HG03280 (cell line): Measurements from ENCODE around the gene GATC.
A peak's percentile ranks its signal among the peaks of the same experiment; 100 is the strongest.
"Not testable (repeated sequence)": the region's sequence is repeated elsewhere in the genome, so short reads cannot be mapped to it uniquely, and the experiment has no call there.

Source experiments
- ATAC-seq: cut with Tn5 transposase; IDR thresholded peaks from one replicate; pipeline ENCODE4 v1.9.1; 2021; ENCODE audit warnings: mild to moderate bottlenecking, moderate library complexity; ENCODE audit not compliant: unreplicated experiment

Gene GATC

DNA sequence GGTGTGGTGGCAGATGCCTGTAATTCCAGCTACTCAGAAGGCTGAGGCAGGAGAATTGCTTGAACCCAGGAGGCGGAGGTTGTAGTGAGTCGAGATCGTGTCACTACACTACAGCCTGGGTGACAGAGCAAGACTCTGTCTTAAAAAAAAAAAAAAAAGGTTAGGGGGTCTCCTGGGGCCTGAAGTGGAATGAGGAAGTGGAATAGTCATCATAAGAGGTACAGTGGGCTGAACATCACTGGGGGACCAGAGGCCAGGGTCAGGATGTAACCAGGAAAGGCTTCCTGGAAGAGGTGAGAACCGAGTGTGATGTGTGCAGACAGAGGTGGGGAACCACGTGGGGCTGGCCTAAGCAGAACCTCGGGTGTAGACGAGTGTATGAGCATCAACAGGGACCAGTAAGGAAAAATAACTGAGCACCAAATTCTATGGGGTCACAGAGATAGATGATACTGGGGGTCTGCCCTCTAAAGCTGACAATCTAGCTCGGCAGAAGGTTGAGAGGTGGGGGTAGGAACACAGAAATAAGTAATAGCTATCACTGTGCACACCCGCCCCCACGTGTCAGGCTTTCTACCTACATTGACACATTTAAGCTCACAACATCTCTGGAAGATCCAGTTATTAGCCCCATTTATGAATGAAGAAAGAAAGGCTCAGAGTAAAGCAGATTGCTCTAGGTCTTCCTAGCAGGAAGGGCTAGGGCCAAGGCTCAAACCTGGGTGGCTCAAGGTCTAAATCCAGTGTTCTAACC, 13.3 kb upstream of the GATC start:
- no peak for ATAC-seq

DNA sequence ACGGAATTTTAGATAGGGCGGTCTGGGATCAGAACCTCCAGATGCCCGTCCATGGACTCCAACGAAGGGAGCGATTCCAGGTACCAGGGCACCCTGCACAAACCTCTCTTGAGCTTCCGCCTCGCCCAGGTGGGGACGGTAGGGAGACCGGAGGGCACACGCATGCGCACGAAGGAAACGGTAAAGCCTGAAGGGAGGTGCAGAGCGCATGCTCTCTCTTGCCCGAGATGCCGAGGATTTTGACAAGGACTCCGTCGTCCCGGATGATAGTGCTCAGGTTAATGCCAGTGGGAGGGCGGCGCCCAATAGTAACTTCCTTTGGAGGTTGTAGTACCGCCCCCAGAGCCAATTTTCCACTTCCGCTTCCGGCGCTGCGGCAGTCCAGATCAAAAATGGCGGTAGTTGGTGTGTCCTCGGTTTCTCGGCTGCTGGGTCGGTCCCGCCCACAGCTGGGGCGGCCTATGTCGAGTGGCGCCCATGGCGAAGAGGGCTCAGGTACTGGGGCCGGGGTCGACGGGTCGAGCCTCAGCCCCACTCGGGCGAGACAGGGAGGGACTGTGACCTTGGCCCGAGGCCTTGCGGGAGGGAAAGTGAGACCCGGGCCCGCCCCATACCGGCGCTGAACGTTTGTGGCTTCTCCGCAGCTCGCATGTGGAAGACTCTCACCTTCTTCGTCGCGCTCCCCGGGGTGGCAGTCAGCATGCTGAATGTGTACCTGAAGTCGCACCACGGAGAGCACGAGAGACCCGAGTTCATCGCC, 8.3 kb upstream of the GATC start, which contains the start of gene COX6A1:
TSS of gene COX6A1 (plus strand) at position 379 of the 760 bp plus-strand sequence. CDS start at position 393, 14 bp downstream.
- ATAC-seq: peak; percentile 95

DNA sequence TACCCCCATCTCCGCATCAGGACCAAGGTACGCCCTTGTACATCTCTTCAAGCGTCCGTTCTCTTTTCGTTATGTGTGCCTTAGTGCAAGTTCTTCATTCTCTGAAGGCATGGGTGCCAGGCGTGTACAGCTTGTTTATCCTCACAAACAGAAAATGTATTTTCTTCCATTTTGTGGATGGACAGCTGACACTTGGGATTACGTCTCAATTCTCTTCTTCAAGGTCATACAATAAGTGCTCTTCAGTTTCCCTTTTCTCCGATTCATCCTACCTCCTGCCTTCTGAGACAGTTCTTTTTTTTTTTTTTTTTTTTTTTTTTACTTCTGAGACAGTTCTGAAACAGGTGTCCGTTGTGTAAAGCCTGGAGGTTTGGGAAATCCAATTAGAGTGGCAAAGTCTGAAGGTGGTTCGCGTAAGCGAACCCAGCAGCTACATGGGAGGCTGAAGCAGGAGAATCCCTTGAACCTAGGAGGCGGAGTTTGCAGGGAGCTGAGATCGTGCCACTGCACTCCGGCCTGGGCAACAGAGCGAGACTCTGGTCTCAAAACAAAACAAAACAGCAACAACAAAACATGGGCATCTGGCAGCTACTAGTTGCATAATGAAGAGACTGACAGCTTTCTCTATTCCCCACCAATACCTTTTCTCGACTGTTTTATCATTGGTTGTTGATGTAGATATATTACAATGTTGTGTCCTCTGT, 7.6 kb upstream of the GATC start:
- ATAC-seq: no peak

DNA sequence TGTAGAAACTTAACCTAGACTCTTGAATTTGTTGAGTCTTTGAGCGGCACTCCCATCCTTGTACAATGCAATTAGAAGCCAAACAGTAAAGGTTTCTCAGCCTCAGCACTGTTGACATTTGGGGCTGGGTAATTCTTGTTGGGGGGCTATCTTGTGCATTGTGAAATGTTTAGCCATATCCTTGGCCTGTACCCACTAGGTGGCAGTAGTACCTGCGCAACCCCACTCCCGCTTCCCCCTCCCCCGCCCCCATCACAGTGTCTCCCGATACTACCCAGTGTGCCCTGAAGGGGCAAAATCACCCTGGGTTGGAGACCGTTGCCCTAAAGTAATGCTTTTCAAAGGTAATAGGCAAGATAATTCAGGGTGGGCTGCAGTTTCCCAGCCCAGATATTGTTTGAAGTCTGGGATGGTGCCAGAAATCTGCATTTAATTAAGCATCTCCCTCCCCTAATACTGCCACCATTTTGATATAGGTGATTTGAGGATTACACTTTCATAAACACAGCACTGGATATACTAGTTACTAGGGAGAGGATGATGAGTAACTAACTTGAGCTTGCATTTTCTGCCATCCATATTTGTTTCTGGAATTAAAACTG, 6.5 kb upstream of the GATC start:
- ATAC-seq: no peak

DNA sequence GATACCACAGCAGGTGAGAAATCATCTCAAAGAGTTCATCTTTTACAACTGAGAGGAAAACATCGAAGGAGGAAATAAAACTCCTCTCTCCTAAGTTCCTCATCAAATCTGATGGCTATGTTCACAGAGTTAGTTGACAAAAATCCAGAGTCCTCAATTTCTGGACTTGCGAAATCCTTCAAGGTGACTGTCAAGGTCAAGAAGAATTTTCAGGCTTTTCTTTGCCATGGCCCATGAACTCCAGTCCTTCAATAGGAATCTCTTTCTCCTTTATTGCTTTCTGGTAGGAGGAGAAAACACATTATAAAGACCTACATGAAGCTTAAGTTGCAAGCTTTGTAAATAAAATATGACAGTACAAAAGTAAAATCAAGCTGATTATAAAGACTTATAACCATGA, 1.6 kb upstream of the GATC start:
- ATAC-seq: no peak

DNA sequence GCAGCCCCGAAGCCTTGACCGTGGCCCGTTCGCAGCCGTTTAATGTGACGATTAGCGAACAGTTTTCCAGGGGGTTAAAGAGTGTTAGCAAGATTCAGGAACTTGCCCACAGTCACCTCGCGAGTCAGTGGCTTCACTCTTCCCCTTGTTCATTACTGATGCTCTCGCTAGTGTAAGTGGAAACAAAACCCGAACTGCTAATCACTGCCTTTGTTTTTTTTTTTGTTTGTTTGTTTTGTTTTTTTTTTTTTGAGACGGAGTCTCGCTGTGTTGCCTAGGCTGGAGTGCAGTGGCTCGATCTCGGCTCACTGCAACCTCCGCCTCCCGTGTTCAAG, 567 bp downstream of the GATC start:
- not testable (repeated sequence) for ATAC-seq

DNA sequence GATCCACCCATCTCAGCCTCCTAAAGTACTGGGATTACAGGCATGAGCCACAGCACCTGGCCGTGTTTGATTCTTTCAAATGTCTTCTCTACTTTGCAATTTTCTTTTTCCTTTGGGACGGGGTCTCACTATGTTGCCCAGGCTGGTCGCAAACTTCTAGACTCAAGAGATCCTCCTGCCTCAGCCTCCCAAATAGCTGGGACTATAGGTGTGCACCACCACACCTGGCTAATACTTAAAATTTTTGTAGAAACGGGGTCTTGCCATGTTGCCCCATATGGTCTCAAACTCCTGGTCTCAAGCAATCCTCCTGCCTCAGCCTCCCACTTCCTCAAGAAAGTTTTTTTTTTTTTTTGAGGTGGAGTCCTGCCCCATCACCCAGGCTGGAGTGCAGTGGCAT, 1.7 kb downstream of the GATC start:
- no peak for ATAC-seq

DNA sequence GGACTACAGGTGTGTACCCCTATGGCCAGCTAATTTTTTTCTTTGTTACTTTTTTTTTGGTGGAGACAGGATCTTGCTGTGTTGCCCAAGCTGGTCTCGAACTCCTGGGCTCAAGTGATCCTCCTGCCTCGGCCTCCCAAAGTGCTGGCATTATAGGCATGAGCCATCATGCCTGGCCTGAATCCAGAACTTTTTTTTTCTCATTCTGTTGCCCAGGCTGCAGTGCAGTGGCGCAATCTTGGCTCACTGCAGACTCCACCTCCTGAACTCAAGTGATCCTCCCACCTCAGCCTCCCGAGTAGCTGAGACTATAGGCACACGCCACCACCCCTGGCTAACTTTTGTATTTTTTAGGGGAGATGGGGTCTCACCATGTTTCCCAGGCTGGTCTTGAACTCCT, 6.3 kb downstream of the GATC start:
- not testable (repeated sequence) for ATAC-seq

DNA sequence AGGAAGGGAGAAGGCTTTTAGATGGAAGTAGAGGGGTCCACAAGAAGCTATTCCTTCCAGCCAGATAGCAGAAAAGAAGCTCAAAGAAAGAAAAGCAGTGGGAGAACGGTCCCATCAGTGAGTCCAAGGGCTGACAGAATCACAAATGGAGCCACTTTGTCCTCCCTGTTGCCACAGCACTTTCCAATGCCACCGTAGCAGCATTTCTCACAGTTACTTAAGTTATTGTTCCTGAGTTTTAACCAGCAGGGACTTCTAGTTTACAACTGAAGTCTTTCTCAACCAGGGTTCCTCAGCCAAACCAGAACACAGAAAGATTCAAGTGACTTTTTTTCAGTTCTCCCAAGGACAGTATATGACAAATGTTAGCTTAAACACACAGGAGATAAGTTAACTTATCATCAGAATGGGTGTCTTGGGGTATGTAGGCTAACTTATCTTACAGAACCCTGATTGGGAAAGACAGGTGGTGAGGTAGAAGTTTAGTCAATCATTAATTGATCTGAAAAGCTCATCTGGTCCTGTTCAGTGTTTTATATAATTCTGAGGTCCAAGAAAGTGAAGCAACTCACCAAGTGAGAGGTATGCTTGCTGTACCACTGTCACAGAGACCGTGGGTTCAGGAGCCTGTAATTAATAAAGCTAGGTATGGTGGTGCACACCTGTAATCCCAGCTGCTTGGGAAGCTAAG, 7.0 kb downstream of the GATC start:
- ATAC-seq: no peak

DNA sequence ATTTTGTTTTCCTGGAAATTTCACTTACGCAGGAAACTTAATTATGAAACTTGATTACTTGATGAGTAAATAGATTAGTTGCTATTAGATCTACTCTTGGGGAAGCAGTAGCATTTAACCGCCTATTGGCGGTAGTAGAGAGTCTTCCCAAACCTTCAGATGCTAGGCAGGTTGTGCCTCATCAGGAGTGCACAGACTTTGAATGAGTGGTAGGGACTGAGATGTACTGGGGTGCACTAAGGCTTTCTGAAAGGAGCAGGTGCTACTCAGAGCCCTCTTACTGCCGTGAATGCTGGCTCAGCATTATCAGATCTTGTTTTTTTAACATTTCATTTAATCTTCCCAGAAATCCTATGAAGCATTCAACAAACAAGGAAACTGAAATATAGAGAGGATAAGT, 7.7 kb downstream of the GATC start:
- no peak for ATAC-seq

DNA sequence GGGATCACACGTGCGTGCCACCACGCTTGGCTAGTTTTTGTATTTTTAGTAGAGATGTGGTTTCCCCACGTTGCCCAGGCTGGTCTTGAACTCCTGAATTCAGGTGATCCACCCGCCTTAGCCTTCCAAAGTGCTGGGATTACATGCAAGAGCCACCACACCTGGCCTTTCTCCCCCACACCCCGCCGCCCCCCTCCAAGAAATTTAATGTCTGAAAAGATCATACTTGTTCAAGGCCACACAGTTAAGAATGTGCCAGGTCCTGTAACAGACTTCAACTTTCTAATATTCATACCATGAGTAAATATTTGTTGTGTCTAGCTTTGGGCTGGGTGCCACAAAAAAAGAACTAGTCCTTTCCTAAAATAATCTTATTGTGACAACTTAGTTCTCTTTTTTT, 9.1 kb downstream of the GATC start:
- no peak for ATAC-seq

DNA sequence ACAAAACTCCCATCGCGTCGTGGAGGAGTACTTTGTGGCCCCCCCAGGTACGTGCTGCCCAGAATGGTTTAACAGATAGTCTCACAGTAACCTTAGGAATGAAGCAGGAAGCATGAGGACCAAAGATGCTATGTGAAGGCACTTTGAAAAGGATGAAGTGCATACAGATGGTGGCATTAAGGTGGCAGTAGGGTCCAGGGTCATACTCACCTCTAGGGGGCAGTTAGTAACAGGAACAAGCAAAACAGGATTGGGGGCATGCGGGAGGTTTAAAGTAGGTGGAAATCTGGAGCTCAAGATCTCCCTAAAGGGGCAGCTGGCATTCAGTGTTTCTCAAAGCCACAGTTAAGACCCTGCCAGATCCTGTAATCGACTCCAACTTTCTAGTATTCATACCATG, 10.9 kb downstream of the GATC start:
- ATAC-seq: no peak

DNA sequence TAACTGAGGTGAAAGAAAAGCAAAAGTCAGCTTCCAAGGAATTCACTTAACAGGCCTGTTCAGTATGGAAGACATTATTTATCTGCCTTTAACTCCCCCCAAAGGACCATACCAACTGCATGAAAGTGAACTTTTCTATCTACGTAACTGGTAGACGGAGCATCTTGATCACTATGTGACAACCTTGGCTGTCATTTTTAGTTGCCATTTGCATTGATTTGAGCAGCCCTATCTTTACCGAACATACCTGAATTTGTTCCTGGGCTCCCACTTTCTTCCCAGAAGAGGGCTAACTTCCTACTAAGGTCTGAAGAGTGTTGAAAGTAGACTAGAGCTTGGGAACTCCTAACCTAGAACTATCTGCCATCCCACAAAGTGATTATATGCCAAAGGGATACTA, 13.9 kb downstream of the GATC start:
- no peak for ATAC-seq

DNA sequence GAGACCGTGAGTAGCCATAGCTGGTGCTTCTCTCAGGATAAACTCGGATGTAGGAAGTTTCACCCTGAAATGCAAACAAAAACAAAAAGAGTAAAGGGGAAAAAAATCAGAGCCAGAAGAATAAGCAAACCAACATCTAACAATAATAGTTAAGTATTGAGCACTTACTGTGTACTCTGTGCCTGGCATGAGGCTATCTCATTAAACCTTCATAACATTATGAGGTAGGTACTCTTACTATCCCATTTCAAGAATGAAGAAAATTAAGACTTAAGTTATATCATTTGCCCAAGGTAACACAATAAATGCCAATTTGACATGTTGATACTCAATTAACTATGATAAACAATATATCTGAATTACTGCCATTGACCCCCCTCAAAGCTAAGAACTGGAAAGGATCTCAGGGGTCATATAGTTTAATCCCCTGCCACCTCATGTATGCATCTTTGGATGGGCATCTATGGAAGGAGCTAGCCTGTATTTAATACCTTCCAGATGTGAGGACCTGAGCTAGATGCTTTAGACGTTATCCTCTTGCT, 15.9 kb downstream of the GATC start:
- no peak for ATAC-seq

DNA sequence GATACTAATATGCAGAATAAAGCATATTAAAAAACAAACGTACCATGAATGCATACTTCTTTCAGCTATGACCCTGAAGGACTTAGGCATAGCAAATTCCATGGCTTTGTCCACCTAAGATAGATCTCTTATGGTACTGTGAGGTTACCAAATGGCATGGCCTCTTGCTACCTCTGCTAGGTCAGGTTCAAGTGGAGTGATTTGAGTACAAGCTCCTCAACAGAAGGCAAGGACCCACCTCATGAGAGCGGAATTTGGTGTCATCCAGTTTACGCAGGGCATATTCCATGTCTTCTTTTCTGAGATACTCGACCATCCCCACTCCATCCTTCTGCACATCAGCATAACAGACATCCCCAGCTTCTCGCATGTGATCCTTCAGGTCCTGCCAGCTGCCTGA, 17.5 kb downstream of the GATC start:
- ATAC-seq: no peak

DNA sequence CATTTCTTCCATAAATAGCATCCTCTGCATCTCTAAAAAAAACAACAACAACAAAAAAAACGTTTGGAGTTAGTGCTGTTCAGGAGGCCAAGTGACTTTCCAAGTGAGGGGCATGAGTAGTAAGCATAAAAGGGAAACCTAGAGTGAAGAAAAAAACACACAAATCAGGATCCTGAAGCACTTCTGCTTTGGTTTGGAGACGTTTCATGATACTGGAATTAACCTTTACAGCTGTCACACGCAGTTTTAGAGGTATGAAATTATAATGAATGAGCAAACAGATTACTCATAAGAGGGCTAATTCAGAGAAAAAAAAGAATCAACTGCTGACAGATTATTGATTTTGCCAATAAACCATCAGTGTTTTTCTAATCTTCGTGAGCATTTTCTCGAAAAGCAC, 19.5 kb downstream of the GATC start:
- ATAC-seq: no peak

DNA sequence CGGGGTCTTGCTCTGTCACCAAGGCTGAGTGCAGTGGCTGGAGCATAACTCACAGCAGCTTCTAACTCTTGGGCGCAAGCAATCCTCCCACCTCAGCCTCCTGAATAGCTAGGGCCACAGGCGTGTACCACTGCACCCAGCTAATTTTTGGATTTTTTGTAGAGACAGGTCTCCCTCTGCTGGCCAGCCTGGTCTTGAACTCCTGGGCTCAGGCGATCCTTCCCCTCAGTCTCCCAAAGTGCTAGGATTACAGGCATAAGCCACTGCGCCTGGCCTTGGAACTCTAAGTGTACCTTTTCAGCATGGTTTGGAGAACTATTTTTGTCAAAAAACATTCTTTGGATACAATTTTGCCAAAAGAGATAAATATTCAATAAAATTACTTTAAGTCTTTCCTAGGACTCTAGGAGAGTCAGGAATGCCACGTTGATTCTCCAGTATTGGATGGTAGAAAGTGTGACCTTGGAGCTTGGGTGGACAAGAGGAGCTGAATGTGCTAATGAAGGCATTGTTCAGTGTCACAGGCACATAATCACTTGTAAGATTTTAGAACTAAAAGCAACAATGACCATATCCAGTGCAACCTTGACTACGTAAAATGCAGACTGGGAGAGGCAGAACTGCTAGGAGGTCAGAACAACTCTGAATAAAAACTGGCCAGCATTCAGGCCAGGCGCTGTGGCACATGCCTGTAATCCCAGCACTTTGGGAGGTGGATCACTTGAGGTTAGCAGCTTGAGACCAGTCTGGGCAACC, 20.5 kb downstream of the GATC start:
- no peak for ATAC-seq

DNA sequence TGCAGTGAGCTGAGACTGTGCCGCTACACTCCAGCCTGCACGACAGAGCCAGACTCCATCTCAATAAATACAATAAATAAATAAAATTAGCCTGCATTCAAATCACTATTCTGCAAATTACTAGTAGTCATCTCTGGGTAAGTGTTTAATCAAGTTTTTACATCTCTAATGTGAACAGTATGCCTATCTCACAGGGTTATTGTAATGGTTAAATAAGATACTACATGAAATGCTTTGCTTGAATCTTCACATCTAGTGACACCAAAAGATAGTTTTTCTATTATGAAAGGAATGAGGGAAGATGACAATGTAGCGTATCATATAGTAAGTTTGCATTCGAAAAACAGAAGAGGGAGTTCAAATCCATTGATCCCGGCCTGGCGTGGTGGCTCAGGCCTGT, 21.2 kb downstream of the GATC start:
- no peak for ATAC-seq

DNA sequence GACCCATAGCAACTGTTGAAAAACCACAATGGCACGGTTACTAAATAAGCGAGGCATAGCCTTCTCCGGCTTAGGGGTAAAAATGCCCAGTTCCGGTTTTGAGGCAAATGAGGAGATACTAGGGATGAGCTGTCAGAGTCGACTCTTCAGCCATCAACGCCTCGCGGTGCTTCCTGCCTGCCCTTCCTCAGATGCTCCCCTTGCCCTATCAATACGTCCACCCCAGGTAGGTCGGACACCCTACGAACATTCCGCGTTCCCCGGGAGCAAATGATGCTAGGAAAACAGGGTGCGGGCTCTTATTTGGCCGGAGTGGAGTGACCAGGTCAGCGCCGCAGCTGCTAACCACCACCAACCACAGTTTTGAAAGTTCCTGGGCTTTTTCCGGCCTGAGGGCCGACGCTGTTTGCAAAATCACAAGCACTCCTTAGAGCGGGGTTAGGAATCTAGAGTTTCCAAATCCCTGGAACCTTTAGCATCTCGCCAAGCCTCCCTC, 22.1 kb downstream of the GATC start:
- ATAC-seq: no peak
